A549 (cell line): Measurements from ENCODE around the gene CT45A8. TPM values are rescaled to one million over a fixed set of nuclear protein-coding genes. Genes with fewer than 3 reads are reported as not detected.
A peak's percentile ranks its signal among the peaks of the same experiment; 100 is the strongest.
"Not testable (repeated sequence)": the region's sequence is repeated elsewhere in the genome, so short reads cannot be mapped to it uniquely, and the experiment has no call there.

ENCODE experiments used
- ATAC-seq, 2 experiments: fragments of 200-7000 bp in 1 of 2; fragments of >200 bp in 1 of 2; cut with Nextera tagmentation in 1 of 2; cut with Tn5 transposase in 1 of 2; 3 replicates each; pipeline versions ENCODE4 v1.8.0 to v1.9.1; 2018 to 2020; ENCODE audit warnings: mild to moderate bottlenecking in 1 of 2, moderate library complexity in 1 of 2
- CTCF ChIA-PET: fragments of 300-600 bp; sonication (Branson Sonifier 250); formaldehyde crosslinking; extraction: SDS; loops from one replicate; lab custom pipeline; 2021; ENCODE audit warnings: antibody characterized with exemption, inconsistent platforms; lab: Yijun Ruan, JAX
- POLR2A ChIA-PET: fragments of 350-600 bp; formaldehyde crosslinking; extraction: SDS; loops from one replicate; lab custom pipeline; 2021; ENCODE audit warnings: antibody characterized with exemption, inconsistent platforms; lab: Yijun Ruan, JAX
- DNase-seq, 2 experiments: peaks; one replicate each; pipeline versions ENCODE4 v3.0.0 to v3.0.0-alpha.2; 2011 to 2016; ENCODE audit warnings: low read depth in 1 of 2, low spot score in 1 of 2
- FAIRE-seq: peaks from 2 replicates; lab custom pipeline; 2011; peaks lifted over from hg19 to GRCh38; lab: Jason Lieb, UNC
- H3K27ac ChIP-seq, 2 experiments: fragments of >200 bp; sonication (Bioruptor Twin); formaldehyde crosslinking; 3 replicates each; pipeline ENCODE4 v1.5.1; 2016 to 2017
- H3K4me1 ChIP-seq: fragments of >200 bp; sonication (Bioruptor Twin); formaldehyde crosslinking; 3 replicates; pipeline ENCODE4 v1.6.1; 2016
- H3K4me2 ChIP-seq: fragments of >200 bp; sonication (Bioruptor Twin); formaldehyde crosslinking; 3 replicates; pipeline ENCODE4 v1.6.1; 2016
- H3K4me3 ChIP-seq: fragments of >200 bp; sonication (Bioruptor Twin); formaldehyde crosslinking; 3 replicates; pipeline ENCODE4 v1.5.1; 2016
- H3K9me3 ChIP-seq: fragments of >200 bp; sonication (Bioruptor Twin); formaldehyde crosslinking; 3 replicates; pipeline ENCODE4 v1.6.1; 2016
- FOSL2 ChIP-seq, 2 experiments: fragments of 450-650 bp in 1 of 2; fragments of >200 bp in 1 of 2; sonication (Bioruptor Twin) in 1 of 2; formaldehyde crosslinking; IDR thresholded peaks; 2 replicates each; pipeline versions ENCODE4 v1.5.0 to v1.6.1; 2016 to 2020; ENCODE audit warnings: mild to moderate bottlenecking in 1 of 2, moderate library complexity in 1 of 2
- NFE2L2 ChIP-seq: fragments of 150-350 bp; conservative IDR thresholded peaks from 2 replicates; pipeline ENCODE4 v1.6.1; 2014; ENCODE audit warnings: low read length
- PHF8 ChIP-seq: fragments of 200-600 bp; sonication (generic); IDR thresholded peaks from 2 replicates; pipeline ENCODE4 v1.6.1; 2016; ENCODE audit warnings: low read depth, mild to moderate bottlenecking, antibody characterized with exemption, moderate library complexity, borderline replicate concordance
- POLR2AphosphoS2 ChIP-seq: conservative IDR thresholded peaks from 2 replicates; pipeline ENCODE4 v1.6.1; 2012; ENCODE audit warnings: low read length, improper control_type of control experiment, inconsistent platforms
- RARB ChIP-seq: fragments of 250-450 bp; sonication (Bioruptor Pico); IDR thresholded peaks from 2 replicates; pipeline ENCODE4 v1.8.0; 2021; ENCODE audit warnings: mild to moderate bottlenecking, moderate library complexity
- ZC3H11A ChIP-seq: fragments of 450-650 bp; IDR thresholded peaks from 2 replicates; pipeline ENCODE4 v1.6.1; 2014; ENCODE audit warnings: antibody characterized with exemption, mild to moderate bottlenecking
- WGBS: methylation state at CpG from one replicate; pipeline ENCODE4 v1.1.6; 2017; ENCODE audit errors: missing lambda C conversion rate; 5-methylcytosine and 5-hydroxymethylcytosine counted together
- polyA plus RNA-seq, 4 experiments: library from polyadenylated mRNA; depleted of rRNA in 3 of 4; stranded (reverse); fragments of >200 nt; fragmentation: RNase III in 1 of 4; extraction: RNeasy Plus Mini Kit Qiagen cat#74134 plus additional on column Dnase treatment in 1 of 4; gene quantifications; 2 replicates in 3 of 4; 3 replicates in 1 of 4; pipeline ENCODE4 v1.2.3, GENCODE V29; 2011 to 2017
- TF ChIP-seq, protein P1 (sequence below): fragments of >200 bp; sonication (Bioruptor Twin); formaldehyde crosslinking; IDR thresholded peaks from 3 replicates; pipeline ENCODE4 v1.6.1; 2016
- TF ChIP-seq, protein P2 (sequence below): fragments of 200-600 bp; sonication (generic); IDR thresholded peaks from 2 replicates; pipeline ENCODE4 v1.6.1; 2016; ENCODE audit warnings: antibody characterized with exemption, mild to moderate bottlenecking, moderate library complexity

The CT45A8 gene
- polyA plus RNA-seq, 2 of the 4 experiments (the other 2 are of a cell fraction): not detected

DNA sequence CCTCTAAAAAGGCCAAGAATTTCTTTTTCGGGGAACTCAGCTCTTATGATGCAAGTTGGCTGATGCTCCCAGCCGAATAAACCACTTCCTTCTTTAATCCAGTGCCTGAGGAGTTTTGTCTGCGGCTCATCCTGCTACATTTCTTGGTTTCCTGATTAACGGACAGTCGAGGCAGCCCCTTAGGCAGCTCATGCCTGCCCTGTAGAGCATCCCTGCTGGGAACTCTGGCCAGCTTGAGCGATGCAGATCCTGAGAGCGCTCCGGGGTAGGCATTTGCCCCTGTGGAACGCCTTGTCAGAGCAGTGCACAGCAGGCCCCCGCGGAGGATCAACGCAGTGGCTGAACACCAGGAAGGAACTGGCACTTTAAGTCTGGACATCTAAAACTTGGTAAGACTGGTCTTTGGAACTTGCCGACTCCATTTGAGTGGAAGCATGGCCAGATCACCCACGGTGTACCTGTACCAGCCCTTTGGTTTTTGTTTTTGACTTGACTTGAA lies 35.8 kb upstream of the CT45A8 start:
- WGBS: 49% methylated on average over 14 of the region's 14 CpGs
- POLR2A ChIA-PET: no interaction called here
- H3K4me2 ChIP-seq: no peak overlapping the region
- ATAC-seq (no peak), DNase-seq (no peak), FAIRE-seq (no peak)
- no peaks in the 10 kb centered on the region for H3K4me1 ChIP-seq
- no peak overlapping the region for H3K27ac ChIP-seq
- no peaks in the 10 kb centered on the region for H3K9me3 ChIP-seq
- TF ChIP-seq POLR2AphosphoS2: no peak
- TF ChIP-seq NFE2L2: no peak
- TF ChIP-seq, protein P1, sequence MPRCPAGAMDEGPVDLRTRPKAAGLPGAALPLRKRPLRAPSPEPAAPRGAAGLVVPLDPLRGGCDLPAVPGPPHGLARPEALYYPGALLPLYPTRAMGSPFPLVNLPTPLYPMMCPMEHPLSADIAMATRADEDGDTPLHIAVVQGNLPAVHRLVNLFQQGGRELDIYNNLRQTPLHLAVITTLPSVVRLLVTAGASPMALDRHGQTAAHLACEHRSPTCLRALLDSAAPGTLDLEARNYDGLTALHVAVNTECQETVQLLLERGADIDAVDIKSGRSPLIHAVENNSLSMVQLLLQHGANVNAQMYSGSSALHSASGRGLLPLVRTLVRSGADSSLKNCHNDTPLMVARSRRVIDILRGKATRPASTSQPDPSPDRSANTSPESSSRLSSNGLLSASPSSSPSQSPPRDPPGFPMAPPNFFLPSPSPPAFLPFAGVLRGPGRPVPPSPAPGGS: no peak
- TF ChIP-seq RARB (CRISPR knock-in tag): no peak
- TF ChIP-seq ZC3H11A: no peak
- TF ChIP-seq, protein P2, sequence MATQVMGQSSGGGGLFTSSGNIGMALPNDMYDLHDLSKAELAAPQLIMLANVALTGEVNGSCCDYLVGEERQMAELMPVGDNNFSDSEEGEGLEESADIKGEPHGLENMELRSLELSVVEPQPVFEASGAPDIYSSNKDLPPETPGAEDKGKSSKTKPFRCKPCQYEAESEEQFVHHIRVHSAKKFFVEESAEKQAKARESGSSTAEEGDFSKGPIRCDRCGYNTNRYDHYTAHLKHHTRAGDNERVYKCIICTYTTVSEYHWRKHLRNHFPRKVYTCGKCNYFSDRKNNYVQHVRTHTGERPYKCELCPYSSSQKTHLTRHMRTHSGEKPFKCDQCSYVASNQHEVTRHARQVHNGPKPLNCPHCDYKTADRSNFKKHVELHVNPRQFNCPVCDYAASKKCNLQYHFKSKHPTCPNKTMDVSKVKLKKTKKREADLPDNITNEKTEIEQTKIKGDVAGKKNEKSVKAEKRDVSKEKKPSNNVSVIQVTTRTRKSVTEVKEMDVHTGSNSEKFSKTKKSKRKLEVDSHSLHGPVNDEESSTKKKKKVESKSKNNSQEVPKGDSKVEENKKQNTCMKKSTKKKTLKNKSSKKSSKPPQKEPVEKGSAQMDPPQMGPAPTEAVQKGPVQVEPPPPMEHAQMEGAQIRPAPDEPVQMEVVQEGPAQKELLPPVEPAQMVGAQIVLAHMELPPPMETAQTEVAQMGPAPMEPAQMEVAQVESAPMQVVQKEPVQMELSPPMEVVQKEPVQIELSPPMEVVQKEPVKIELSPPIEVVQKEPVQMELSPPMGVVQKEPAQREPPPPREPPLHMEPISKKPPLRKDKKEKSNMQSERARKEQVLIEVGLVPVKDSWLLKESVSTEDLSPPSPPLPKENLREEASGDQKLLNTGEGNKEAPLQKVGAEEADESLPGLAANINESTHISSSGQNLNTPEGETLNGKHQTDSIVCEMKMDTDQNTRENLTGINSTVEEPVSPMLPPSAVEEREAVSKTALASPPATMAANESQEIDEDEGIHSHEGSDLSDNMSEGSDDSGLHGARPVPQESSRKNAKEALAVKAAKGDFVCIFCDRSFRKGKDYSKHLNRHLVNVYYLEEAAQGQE: no peak
- TF ChIP-seq FOSL2 (IDR thresholded peaks at IDR 0.05): no peak
- no peak for TF ChIP-seq FOSL2 (CRISPR knock-in tag; IDR thresholded peaks at IDR 0.05)
- TF ChIP-seq PHF8: no peak
- CTCF ChIA-PET: no interaction called here
- H3K4me3 ChIP-seq: no peak overlapping the region

DNA sequence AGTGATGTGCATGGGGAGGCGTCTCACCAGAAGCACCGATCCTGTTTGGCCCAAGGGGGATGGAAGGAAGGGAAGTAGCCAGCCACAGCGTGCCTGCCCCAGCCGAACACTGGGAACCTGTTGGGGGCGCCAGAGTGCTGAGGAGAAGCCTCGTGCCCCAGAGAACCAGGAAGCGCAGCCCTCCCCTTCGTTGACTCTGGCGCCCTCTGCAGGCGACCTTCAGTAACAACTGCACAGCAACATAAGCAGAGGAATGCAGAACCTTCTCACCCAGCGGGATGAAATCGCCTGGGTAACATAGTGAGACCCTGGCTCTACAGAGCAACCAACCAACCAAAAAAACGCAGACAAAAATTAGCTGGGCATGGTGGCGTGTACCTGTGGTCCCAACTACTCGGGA lies 34.6 kb upstream of the CT45A8 start:
- FAIRE-seq, H3K9me3 ChIP-seq, H3K27ac ChIP-seq, H3K4me2 ChIP-seq, CTCF ChIA-PET, H3K4me3 ChIP-seq, ATAC-seq, POLR2A ChIA-PET, H3K4me1 ChIP-seq: not testable (repeated sequence)
- DNase-seq: peak in 1 of 2 experiments; percentile 45
- WGBS: 53% methylated on average over 5 of the region's 15 CpGs

DNA sequence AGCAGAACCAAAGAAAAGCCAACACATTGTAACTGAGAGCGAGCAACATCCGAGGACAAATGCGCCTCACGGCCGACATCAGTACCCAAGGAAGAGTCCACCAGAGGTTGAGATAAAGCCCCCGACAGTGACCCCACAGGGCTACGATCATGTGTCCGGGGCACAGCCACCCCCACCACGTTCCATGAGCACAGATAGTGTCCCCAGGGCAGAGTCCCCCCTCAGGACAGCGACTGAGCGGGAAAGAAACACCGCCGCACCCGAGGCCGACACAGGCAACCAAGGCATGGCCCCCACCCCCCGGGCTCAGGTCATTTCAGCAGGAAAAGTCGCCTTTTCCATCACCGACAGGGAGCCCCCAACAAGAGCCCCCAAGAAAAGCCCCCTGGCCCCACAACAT lies 33.9 kb upstream of the CT45A8 start:
- H3K4me3 ChIP-seq, H3K27ac ChIP-seq, CTCF ChIA-PET, H3K4me1 ChIP-seq, H3K4me2 ChIP-seq, DNase-seq, ATAC-seq, H3K9me3 ChIP-seq, FAIRE-seq, POLR2A ChIA-PET: not testable (repeated sequence)
- WGBS: 62% methylated on average over 11 of the region's 18 CpGs

DNA sequence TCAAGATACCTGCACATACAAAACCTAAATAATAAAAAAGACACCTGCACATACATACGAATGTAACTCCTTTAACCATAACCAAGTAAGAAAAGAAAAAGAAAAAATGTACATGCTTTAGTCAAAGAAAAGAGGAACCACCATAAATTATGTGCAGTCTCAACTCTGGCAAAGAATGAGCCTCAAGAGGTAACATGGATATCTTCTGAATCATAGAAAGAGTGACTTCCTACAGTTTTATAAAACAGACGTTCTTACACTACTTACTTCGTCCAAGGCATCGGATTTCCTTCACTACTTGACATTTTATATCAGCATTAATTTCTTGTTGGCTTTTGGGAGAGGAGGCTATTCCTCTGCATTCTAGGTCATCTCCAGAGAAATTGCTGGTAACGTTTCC lies 28.4 kb upstream of the CT45A8 start:
- CTCF ChIA-PET, H3K4me1 ChIP-seq, H3K9me3 ChIP-seq, ATAC-seq, FAIRE-seq, H3K4me2 ChIP-seq, DNase-seq, POLR2A ChIA-PET, H3K4me3 ChIP-seq, H3K27ac ChIP-seq: not testable (repeated sequence)
- WGBS: 2% methylated on average over 4 of the region's 5 CpGs

DNA sequence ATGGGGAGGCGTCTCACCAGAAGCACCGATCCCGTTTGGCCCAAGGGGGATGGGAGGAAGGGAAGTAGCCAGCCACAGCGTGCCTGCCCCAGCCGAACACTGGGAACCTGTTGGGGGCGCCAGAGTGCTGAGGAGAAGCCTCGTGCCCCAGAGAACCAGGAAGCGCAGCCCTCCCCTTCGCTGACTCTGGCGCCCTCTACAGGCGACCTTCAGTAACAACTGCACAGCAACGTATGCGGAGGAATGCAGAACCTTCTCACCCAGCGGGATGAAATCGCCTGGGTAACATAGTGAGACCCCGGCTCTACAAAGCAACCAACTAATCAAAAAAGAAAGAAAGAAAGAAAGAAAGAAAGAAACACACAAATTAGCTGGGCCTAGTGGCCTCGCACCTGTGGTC lies 17.4 kb upstream of the CT45A8 start, which contains the start of gene CT45A9:
Gene CT45A9 (minus strand): TSS at position 101 of the 400 bp plus-strand sequence. CDS start 3,751 bp downstream, outside the sequence.
- ATAC-seq, FAIRE-seq: not testable (repeated sequence)

DNA sequence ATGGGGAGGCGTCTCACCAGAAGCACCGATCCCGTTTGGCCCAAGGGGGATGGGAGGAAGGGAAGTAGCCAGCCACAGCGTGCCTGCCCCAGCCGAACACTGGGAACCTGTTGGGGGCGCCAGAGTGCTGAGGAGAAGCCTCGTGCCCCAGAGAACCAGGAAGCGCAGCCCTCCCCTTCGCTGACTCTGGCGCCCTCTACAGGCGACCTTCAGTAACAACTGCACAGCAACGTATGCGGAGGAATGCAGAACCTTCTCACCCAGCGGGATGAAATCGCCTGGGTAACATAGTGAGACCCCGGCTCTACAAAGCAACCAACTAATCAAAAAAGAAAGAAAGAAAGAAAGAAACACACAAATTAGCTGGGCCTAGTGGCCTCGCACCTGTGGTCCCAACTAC lies 17.2 kb downstream of the CT45A8 start, which contains the start of gene CT45A7:
Gene CT45A7 (minus strand): TSS at position 101 of the 400 bp plus-strand sequence. CDS start 3,747 bp downstream, outside the sequence.
- ATAC-seq, H3K27ac ChIP-seq, H3K4me2 ChIP-seq, H3K4me1 ChIP-seq, CTCF ChIA-PET, POLR2A ChIA-PET, DNase-seq, H3K9me3 ChIP-seq, H3K4me3 ChIP-seq, FAIRE-seq: not testable (repeated sequence)
- no CpG with 5 or more reads among the region's 17 CpGs for WGBS

More for the DNA sequence above, 17.4 kb upstream of the CT45A8 start, which contains the start of gene CT45A9:
- H3K4me1 ChIP-seq, POLR2A ChIA-PET, CTCF ChIA-PET, H3K4me3 ChIP-seq, H3K27ac ChIP-seq, H3K4me2 ChIP-seq, DNase-seq, H3K9me3 ChIP-seq: not testable (repeated sequence)
- WGBS: no CpG with 5 or more reads among the region's 17 CpGs

DNA sequence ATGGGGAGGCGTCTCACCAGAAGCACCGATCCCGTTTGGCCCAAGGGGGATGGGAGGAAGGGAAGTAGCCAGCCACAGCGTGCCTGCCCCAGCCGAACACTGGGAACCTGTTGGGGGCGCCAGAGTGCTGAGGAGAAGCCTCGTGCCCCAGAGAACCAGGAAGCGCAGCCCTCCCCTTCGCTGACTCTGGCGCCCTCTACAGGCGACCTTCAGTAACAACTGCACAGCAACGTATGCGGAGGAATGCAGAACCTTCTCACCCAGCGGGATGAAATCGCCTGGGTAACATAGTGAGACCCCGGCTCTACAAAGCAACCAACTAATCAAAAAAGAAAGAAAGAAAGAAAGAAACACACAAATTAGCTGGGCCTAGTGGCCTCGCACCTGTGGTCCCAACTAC lies 34.4 kb downstream of the CT45A8 start, which contains the start of gene CT45A2:
Gene CT45A2 (minus strand): TSS at position 101 of the 400 bp plus-strand sequence. CDS start 3,747 bp downstream, outside the sequence.
- DNase-seq, H3K9me3 ChIP-seq, ATAC-seq, CTCF ChIA-PET, H3K4me3 ChIP-seq, H3K4me1 ChIP-seq, FAIRE-seq, H3K27ac ChIP-seq, POLR2A ChIA-PET, H3K4me2 ChIP-seq: not testable (repeated sequence)
- no CpG with 5 or more reads among the region's 17 CpGs for WGBS

DNA sequence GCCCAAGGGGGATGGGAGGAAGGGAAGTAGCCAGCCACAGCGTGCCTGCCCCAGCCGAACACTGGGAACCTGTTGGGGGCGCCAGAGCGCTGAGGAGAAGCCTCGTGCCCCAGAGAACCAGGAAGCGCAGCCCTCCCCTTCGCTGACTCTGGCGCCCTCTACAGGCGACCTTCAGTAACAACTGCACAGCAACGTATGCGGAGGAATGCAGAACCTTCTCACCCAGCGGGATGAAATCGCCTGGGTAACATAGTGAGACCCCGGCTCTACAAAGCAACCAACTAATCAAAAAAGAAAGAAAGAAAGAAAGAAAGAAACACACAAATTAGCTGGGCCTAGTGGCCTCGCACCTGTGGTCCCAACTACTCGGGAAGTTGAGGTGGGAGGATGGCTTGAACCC lies 51.7 kb downstream of the CT45A8 start, which contains the start of gene CT45A6:
Gene CT45A6 (minus strand): TSS at position 101 of the 400 bp plus-strand sequence. CDS start 3,794 bp downstream, outside the sequence.
- FAIRE-seq, CTCF ChIA-PET, H3K9me3 ChIP-seq, POLR2A ChIA-PET, H3K27ac ChIP-seq, DNase-seq, H3K4me2 ChIP-seq, H3K4me3 ChIP-seq, ATAC-seq, H3K4me1 ChIP-seq: not testable (repeated sequence)
- no CpG with 5 or more reads among the region's 16 CpGs for WGBS
